RWPE2 (cell line): ENCODE measurements around the gene PCSK5.

Experiments
- ATAC-seq: fragments of 200-7000 bp; cut with Tn5 transposase; 3 replicates; pipeline ENCODE4 v1.9.1; 2021; ENCODE audit warnings: low read depth
- DNase-seq: peaks from one replicate; pipeline ENCODE4 v3.0.0-alpha.2; 2020; ENCODE audit warnings: low spot score
- H3K27ac ChIP-seq: fragments of 450-650 bp; 2 replicates; pipeline ENCODE4 v1.5.1; 2017; ENCODE audit warnings: mild to moderate bottlenecking; ENCODE audit not compliant: poor library complexity, severe bottlenecking
- H3K27me3 ChIP-seq: fragments of 250-450 bp; sonication (Bioruptor Pico); 2 replicates; pipeline ENCODE4 v1.5.1; 2021; ENCODE audit warnings: mild to moderate bottlenecking, moderate library complexity; ENCODE audit not compliant: insufficient read depth, poor library complexity, severe bottlenecking
- H3K36me3 ChIP-seq: fragments of 250-450 bp; sonication (Bioruptor Pico); 2 replicates; pipeline ENCODE4 v1.5.1; 2020; ENCODE audit warnings: low read depth, mild to moderate bottlenecking, moderate library complexity
- H3K4me1 ChIP-seq: fragments of 250-450 bp; sonication (Bioruptor Pico); 2 replicates; pipeline ENCODE4 v1.5.1; 2021; ENCODE audit warnings: mild to moderate bottlenecking, moderate library complexity; ENCODE audit not compliant: insufficient read depth, poor library complexity, severe bottlenecking
- H3K4me3 ChIP-seq: fragments of 250-450 bp; sonication (Bioruptor Pico); 2 replicates; pipeline ENCODE4 v1.5.1; 2021; ENCODE audit warnings: mild to moderate bottlenecking, moderate library complexity; ENCODE audit not compliant: severe bottlenecking
- H3K9me3 ChIP-seq: fragments of 250-450 bp; sonication (Bioruptor Pico); 2 replicates; pipeline ENCODE4 v1.5.1; 2021; ENCODE audit warnings: mild to moderate bottlenecking, moderate library complexity; ENCODE audit not compliant: severe bottlenecking
- CTCF ChIP-seq: fragments of 450-650 bp; IDR thresholded peaks from one replicate; pipeline ENCODE4 v1.5.1; 2017; ENCODE audit warnings: mild to moderate bottlenecking, moderate library complexity; ENCODE audit not compliant: poor library complexity, severe bottlenecking

Gene PCSK5

GRCh38 chr9:76219560-76220151, 329.2 kb downstream of the PCSK5 start:
- no peak for ATAC-seq
- H3K4me3 ChIP-seq, result no peak overlapping the region
- no peaks in the 10 kb centered on the region for H3K27me3 ChIP-seq
- H3K9me3 ChIP-seq, result no peaks in the 10 kb centered on the region
- DNase-seq, result no peak
- no peaks in the 10 kb centered on the region for H3K36me3 ChIP-seq
- peaks cover 23% of the 10 kb centered on the region for H3K4me1 ChIP-seq
- TF ChIP-seq CTCF, result no peak
- H3K27ac ChIP-seq, result no peak overlapping the region

- Histone ChIP-seq H3K27me3 (no peaks in the 10 kb centered on the region), H3K27ac (no peak overlapping the region), H3K4me1 (peaks cover 6% of the 10 kb centered on the region), H3K36me3 (no peaks in the 10 kb centered on the region), H3K4me3 (no peak overlapping the region), H3K9me3 (no peaks in the 10 kb centered on the region)
- no peak for DNase-seq
- no peak for ATAC-seq
- no peak for TF ChIP-seq CTCF
These were observed 330.9 kb downstream of the PCSK5 start for GRCh38 chr9:76221423-76221822.

GRCh38 chr9:76223749-76224340, 333.4 kb downstream of the PCSK5 start:
- TF ChIP-seq CTCF, result no peak
- Histone ChIP-seq H3K4me1 (peaks cover 4% of the 10 kb centered on the region), H3K27me3 (no peaks in the 10 kb centered on the region), H3K9me3 (no peaks in the 10 kb centered on the region), H3K36me3 (no peaks in the 10 kb centered on the region), H3K27ac (no peak overlapping the region), H3K4me3 (no peak overlapping the region)
- ATAC-seq (no peak), DNase-seq (no peak)

- DNase-seq, result no peak
- no peak for TF ChIP-seq CTCF
- Histone ChIP-seq H3K4me1 (peaks cover 4% of the 10 kb centered on the region), H3K9me3 (no peaks in the 10 kb centered on the region), H3K4me3 (no peak overlapping the region), H3K27ac (no peak overlapping the region), H3K27me3 (no peaks in the 10 kb centered on the region), H3K36me3 (no peaks in the 10 kb centered on the region)
- ATAC-seq, result no peak
These were observed 336.7 kb downstream of the PCSK5 start for GRCh38 chr9:76227156-76227555.

- H3K4me3 ChIP-seq, result no peak overlapping the region
- H3K4me1 ChIP-seq, result no peaks in the 10 kb centered on the region
- ATAC-seq (no peak), DNase-seq (no peak)
- no peaks in the 10 kb centered on the region for H3K27me3 ChIP-seq
- no peaks in the 10 kb centered on the region for H3K9me3 ChIP-seq
- H3K27ac ChIP-seq, result no peak overlapping the region
- H3K36me3 ChIP-seq, result no peaks in the 10 kb centered on the region
- TF ChIP-seq CTCF, result no peak
These were observed 340.5 kb downstream of the PCSK5 start for GRCh38 chr9:76231001-76231400.
